ENCODE results near the gene GMCL2. TPM values are rescaled to one million over a fixed set of nuclear protein-coding genes. Genes with fewer than 3 reads are reported as not detected.

GMCL2 gene
- total RNA-seq, 1 experiment from 2014 or later, result not detected

DNA sequence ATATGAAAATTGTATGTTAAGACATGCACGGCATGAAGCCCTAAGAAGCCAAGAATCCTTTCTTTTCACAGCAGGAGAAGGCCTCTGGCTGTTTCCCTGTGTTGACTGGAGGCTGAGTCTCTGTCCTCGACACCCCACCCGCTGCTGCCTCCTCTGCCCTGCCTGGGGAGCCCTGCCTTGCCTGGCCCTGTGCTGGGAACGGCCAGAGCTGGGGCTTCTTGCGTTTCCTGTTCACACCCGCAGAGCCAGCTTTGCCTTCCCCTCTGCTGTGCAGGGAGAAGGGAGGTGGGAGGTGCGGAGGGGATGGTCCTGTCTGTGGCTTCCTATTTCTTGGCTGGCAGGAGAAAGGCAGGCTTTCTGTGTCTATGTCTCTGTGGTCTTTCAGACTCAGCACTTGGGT is 6.9 kb upstream of the GMCL2 start:
- peaks cover 15% of the 10 kb centered on the region for H3K36me3 Mint-ChIP-seq
- ATAC-seq (peak; percentile 51; the same call in 1 of the 2 replicates), DNase-seq (ENCODE audit: low spot score) (no peak)
- no peak overlapping the region for H3K27ac Mint-ChIP-seq
- no peak overlapping the region for H3K4me3 Mint-ChIP-seq
- POLR2A ChIA-PET, result no interaction called here
- peaks cover 17% of the 10 kb centered on the region for H3K9me3 Mint-ChIP-seq
- CTCF ChIA-PET, result interaction anchor here (4.4 kb wide), 1 partner anchor 13 kb away, joined by 55 read pairs; no protein-coding TSS in a partner anchor
- peaks cover 11% of the 10 kb centered on the region for H3K27me3 Mint-ChIP-seq (ENCODE audit: low read depth)
- H3K4me1 Mint-ChIP-seq, result peaks cover 16% of the 10 kb centered on the region
- no peak for TF ChIP-seq JAZF1 (CRISPR knock-in tag; IDR thresholded peaks at IDR 0.05)
- TF ChIP-seq ZNF396 (CRISPR knock-in tag; IDR thresholded peaks at IDR 0.05; ENCODE audit: borderline replicate concordance), result no peak
- TF ChIP-seq RORB (CRISPR knock-in tag; IDR thresholded peaks at IDR 0.05), result no peak
- TF ChIP-seq FOXJ3 (CRISPR knock-in tag; IDR thresholded peaks at IDR 0.05; ENCODE audit: borderline replicate concordance), result no peak
- no peak for TF ChIP-seq NFE2L1 (CRISPR knock-in tag; IDR thresholded peaks at IDR 0.05)
- TF ChIP-seq ZNF263 (CRISPR knock-in tag; IDR thresholded peaks at IDR 0.05; ENCODE audit: low read depth), result no peak
- TF ChIP-seq, protein P1, sequence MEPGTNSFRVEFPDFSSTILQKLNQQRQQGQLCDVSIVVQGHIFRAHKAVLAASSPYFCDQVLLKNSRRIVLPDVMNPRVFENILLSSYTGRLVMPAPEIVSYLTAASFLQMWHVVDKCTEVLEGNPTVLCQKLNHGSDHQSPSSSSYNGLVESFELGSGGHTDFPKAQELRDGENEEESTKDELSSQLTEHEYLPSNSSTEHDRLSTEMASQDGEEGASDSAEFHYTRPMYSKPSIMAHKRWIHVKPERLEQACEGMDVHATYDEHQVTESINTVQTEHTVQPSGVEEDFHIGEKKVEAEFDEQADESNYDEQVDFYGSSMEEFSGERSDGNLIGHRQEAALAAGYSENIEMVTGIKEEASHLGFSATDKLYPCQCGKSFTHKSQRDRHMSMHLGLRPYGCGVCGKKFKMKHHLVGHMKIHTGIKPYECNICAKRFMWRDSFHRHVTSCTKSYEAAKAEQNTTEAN (CRISPR knock-in tag; IDR thresholded peaks at IDR 0.05), result no peak
- TF ChIP-seq, protein P2, sequence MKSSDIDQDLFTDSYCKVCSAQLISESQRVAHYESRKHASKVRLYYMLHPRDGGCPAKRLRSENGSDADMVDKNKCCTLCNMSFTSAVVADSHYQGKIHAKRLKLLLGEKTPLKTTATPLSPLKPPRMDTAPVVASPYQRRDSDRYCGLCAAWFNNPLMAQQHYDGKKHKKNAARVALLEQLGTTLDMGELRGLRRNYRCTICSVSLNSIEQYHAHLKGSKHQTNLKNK (CRISPR knock-in tag; IDR thresholded peaks at IDR 0.05), result no peak
- no peak for TF ChIP-seq RELA (CRISPR knock-in tag; IDR thresholded peaks at IDR 0.05; ENCODE audit: borderline replicate concordance)
- TF ChIP-seq, protein P3, sequence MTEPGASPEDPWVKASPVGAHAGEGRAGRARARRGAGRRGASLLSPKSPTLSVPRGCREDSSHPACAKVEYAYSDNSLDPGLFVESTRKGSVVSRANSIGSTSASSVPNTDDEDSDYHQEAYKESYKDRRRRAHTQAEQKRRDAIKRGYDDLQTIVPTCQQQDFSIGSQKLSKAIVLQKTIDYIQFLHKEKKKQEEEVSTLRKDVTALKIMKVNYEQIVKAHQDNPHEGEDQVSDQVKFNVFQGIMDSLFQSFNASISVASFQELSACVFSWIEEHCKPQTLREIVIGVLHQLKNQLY (CRISPR knock-in tag; IDR thresholded peaks at IDR 0.05), result no peak
- TF ChIP-seq TP53 (CRISPR knock-in tag; IDR thresholded peaks at IDR 0.05), result no peak
- TF ChIP-seq PREB (CRISPR knock-in tag; IDR thresholded peaks at IDR 0.05; ENCODE audit: borderline replicate concordance), result no peak

DNA sequence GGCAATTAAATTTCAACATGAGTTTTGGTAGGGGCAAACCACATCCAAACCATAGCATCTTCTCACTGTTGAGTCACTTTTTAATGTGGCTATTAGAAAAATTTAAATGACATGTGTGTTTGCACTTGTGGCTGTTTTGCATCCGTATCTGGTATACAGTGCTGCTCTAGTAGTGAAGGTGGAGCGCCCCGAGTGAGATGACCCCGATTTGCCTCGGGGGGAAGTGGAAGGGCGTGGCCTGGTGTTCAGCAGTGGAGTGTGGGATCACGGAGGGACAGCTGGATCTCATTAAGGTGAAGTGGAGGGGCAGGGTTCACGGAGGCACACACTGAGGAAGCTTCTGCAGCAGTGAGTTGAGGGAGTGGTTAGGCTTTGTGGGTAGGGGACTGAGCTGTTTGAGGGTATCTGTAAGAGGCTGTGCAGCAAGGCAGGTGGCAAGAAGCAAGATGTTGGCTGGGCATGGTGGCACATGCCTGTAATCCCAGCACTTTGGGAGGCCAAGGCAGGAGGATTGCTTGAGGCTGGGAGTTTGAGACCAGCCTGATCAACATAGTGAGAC is 6.2 kb upstream of the GMCL2 start:
- POLR2A ChIA-PET, result interaction anchor here (0.9 kb wide), 1 partner anchor 16 kb away, joined by 3 read pairs; no protein-coding TSS in a partner anchor
- TF ChIP-seq FOXP1 (CRISPR knock-in tag; IDR thresholded peaks at IDR 0.05; ENCODE audit: borderline replicate concordance) (no peak), ZSCAN18 (CRISPR knock-in tag; IDR thresholded peaks at IDR 0.05) (no peak)
- TF ChIP-seq, protein P4, sequence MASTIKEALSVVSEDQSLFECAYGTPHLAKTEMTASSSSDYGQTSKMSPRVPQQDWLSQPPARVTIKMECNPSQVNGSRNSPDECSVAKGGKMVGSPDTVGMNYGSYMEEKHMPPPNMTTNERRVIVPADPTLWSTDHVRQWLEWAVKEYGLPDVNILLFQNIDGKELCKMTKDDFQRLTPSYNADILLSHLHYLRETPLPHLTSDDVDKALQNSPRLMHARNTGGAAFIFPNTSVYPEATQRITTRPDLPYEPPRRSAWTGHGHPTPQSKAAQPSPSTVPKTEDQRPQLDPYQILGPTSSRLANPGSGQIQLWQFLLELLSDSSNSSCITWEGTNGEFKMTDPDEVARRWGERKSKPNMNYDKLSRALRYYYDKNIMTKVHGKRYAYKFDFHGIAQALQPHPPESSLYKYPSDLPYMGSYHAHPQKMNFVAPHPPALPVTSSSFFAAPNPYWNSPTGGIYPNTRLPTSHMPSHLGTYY (CRISPR knock-in tag; IDR thresholded peaks at IDR 0.05), result no peak
- DNase-seq (ENCODE audit: low spot score) (no peak), ATAC-seq (no peak)
- Mint-ChIP-seq H3K9me3 (peaks cover 17% of the 10 kb centered on the region), H3K27me3 (ENCODE audit: low read depth) (peaks cover 5% of the 10 kb centered on the region), H3K4me3 (no peak overlapping the region), H3K36me3 (peaks cover 15% of the 10 kb centered on the region), H3K4me1 (peaks cover 16% of the 10 kb centered on the region), H3K27ac (no peak overlapping the region)
- CTCF ChIA-PET, result interaction anchor here (0.6 to 4.4 kb wide), 2 partner anchors 12 to 40 kb away, joined by 4 to 55 read pairs; partner anchors contain the start of gene NHP2

GRCh38 chr5:178192787-178193186 is 5.6 kb upstream of the GMCL2 start:
- H3K36me3 Mint-ChIP-seq, result peaks cover 15% of the 10 kb centered on the region
- H3K4me3 Mint-ChIP-seq, result no peak overlapping the region
- peaks cover 16% of the 10 kb centered on the region for H3K4me1 Mint-ChIP-seq
- no peak overlapping the region for H3K27ac Mint-ChIP-seq
- ATAC-seq (no peak), DNase-seq (ENCODE audit: low spot score) (no peak)
- ChIA-PET CTCF (interaction anchor here (0.6 kb wide), 1 partner anchor 39 kb away, joined by 4 read pairs; the partner anchor contains the start of gene NHP2), POLR2A (interaction anchor here (0.9 kb wide), 1 partner anchor 15 kb away, joined by 3 read pairs; no protein-coding TSS in a partner anchor)
- H3K27me3 Mint-ChIP-seq (ENCODE audit: low read depth), result peaks cover 5% of the 10 kb centered on the region
- peaks cover 17% of the 10 kb centered on the region for H3K9me3 Mint-ChIP-seq
- TF ChIP-seq ATF2 (CRISPR knock-in tag; IDR thresholded peaks at IDR 0.05; ENCODE audit: borderline replicate concordance, low read depth) (no peak), OVOL2 (CRISPR knock-in tag; IDR thresholded peaks at IDR 0.05; ENCODE audit: borderline replicate concordance) (no peak), EMX1 (CRISPR knock-in tag; IDR thresholded peaks at IDR 0.05) (no peak), FOXJ3 (CRISPR knock-in tag; IDR thresholded peaks at IDR 0.05; ENCODE audit: borderline replicate concordance) (no peak), STAT6 (CRISPR knock-in tag; conservative IDR thresholded peaks at IDR 0.05; ENCODE audit: low read depth) (no peak), TEAD1 (CRISPR knock-in tag; IDR thresholded peaks at IDR 0.05) (no peak), FOXP1 (CRISPR knock-in tag; IDR thresholded peaks at IDR 0.05; ENCODE audit: borderline replicate concordance) (no peak), ZNF671 (CRISPR knock-in tag; IDR thresholded peaks at IDR 0.05) (no peak)

Measured in WTC11 (cell line).